ENCODE results near the gene MRPL55.

The MRPL55 gene

GRCh38 chr1:228144193-228144992, 35.3 kb upstream of the MRPL55 start:
- no peaks in the 10 kb centered on the region for H3K9me2 ChIP-seq (ENCODE audit: low read depth, low read length)
- no peak overlapping the region for H3K4me3 ChIP-seq (ENCODE audit: low read depth, low read length, poor library complexity, severe bottlenecking)
- no peak overlapping the region for H3K9ac ChIP-seq (ENCODE audit: low read length)
- no peaks in the 10 kb centered on the region for H3F3A ChIP-seq (ENCODE audit: insufficient read depth, low read length)
- no peak overlapping the region for H3K27ac ChIP-seq (ENCODE audit: low read depth, low read length, poor library complexity, severe bottlenecking)
- no peak overlapping the region for H2AFZ ChIP-seq (ENCODE audit: low read length)
- peaks cover 14% of the 10 kb centered on the region; the same call in 1 of the 2 replicates for H3K36me3 ChIP-seq (ENCODE audit: insufficient read depth, low read length)
- TF ChIP-seq EZH2 (IDR thresholded peaks at IDR 0.05; ENCODE audit: borderline replicate concordance, low read length) (no peak), CTCF (IDR thresholded peaks at IDR 0.05; ENCODE audit: low read length) (no peak)
- H3K4me2 ChIP-seq (ENCODE audit: low read length), result no peak overlapping the region
- no peaks in the 10 kb centered on the region for H3K27me3 ChIP-seq (ENCODE audit: insufficient read depth, low read length)
- no peaks in the 10 kb centered on the region for H3K9me3 ChIP-seq (ENCODE audit: low read length)
- H4K20me1 ChIP-seq (ENCODE audit: insufficient read depth, low read length), result no peaks in the 10 kb centered on the region
- peaks cover 27% of the 10 kb centered on the region; the same call in 1 of the 2 replicates for H3K79me2 ChIP-seq (ENCODE audit: insufficient read depth, low read length)
- H3K4me1 ChIP-seq (ENCODE audit: insufficient read depth, low read length, severe bottlenecking), result peaks cover 42% of the 10 kb centered on the region

GRCh38 chr1:228143480-228144192, 34.5 kb upstream of the MRPL55 start:
- no peak overlapping the region for H3K9ac ChIP-seq (ENCODE audit: low read length)
- no peak for TF ChIP-seq EZH2 (IDR thresholded peaks at IDR 0.05; ENCODE audit: borderline replicate concordance, low read length)
- no peak for TF ChIP-seq CTCF (IDR thresholded peaks at IDR 0.05; ENCODE audit: low read length)
- H3F3A ChIP-seq (ENCODE audit: insufficient read depth, low read length), result no peaks in the 10 kb centered on the region
- no peaks in the 10 kb centered on the region for H3K9me2 ChIP-seq (ENCODE audit: low read depth, low read length)
- no peaks in the 10 kb centered on the region for H3K9me3 ChIP-seq (ENCODE audit: low read length)
- H3K4me2 ChIP-seq (ENCODE audit: low read length), result no peak overlapping the region
- no peaks in the 10 kb centered on the region for H3K27me3 ChIP-seq (ENCODE audit: insufficient read depth, low read length)
- H3K27ac ChIP-seq (ENCODE audit: low read depth, low read length, poor library complexity, severe bottlenecking), result no peak overlapping the region
- H3K4me1 ChIP-seq (ENCODE audit: insufficient read depth, low read length, severe bottlenecking), result peaks cover 41% of the 10 kb centered on the region
- H2AFZ ChIP-seq (ENCODE audit: low read length), result no peak overlapping the region
- no peak overlapping the region for H3K4me3 ChIP-seq (ENCODE audit: low read depth, low read length, poor library complexity, severe bottlenecking)
- peaks cover 14% of the 10 kb centered on the region; the same call in 1 of the 2 replicates for H3K36me3 ChIP-seq (ENCODE audit: insufficient read depth, low read length)
- no peaks in the 10 kb centered on the region for H4K20me1 ChIP-seq (ENCODE audit: insufficient read depth, low read length)
- peaks cover 27% of the 10 kb centered on the region; the same call in 1 of the 2 replicates for H3K79me2 ChIP-seq (ENCODE audit: insufficient read depth, low read length)

- H3K4me1 ChIP-seq (ENCODE audit: insufficient read depth, low read length, severe bottlenecking), result peaks cover 50% of the 10 kb centered on the region
- no peaks in the 10 kb centered on the region for H4K20me1 ChIP-seq (ENCODE audit: insufficient read depth, low read length)
- no peaks in the 10 kb centered on the region for H3K27me3 ChIP-seq (ENCODE audit: insufficient read depth, low read length)
- peak overlapping the region; percentile 27; the same call in 1 of the 2 replicates for H3K9ac ChIP-seq (ENCODE audit: low read length)
- H3K4me3 ChIP-seq (ENCODE audit: low read depth, low read length, poor library complexity, severe bottlenecking), result peak overlapping the region; percentile 80
- H3F3A ChIP-seq (ENCODE audit: insufficient read depth, low read length), result no peaks in the 10 kb centered on the region
- peaks cover 8% of the 10 kb centered on the region; the same call in 1 of the 2 replicates for H3K36me3 ChIP-seq (ENCODE audit: insufficient read depth, low read length)
- peak overlapping the region; percentile 19 for H3K27ac ChIP-seq (ENCODE audit: low read depth, low read length, poor library complexity, severe bottlenecking)
- peaks cover 27% of the 10 kb centered on the region; the same call in 1 of the 2 replicates for H3K79me2 ChIP-seq (ENCODE audit: insufficient read depth, low read length)
- peak overlapping the region; percentile 95; the same call in 1 of the 2 replicates for H3K4me2 ChIP-seq (ENCODE audit: low read length)
- no peaks in the 10 kb centered on the region for H3K9me2 ChIP-seq (ENCODE audit: low read depth, low read length)
- TF ChIP-seq CTCF (IDR thresholded peaks at IDR 0.05; ENCODE audit: low read length), result no peak
- TF ChIP-seq EZH2 (IDR thresholded peaks at IDR 0.05; ENCODE audit: borderline replicate concordance, low read length), result no peak
- H3K9me3 ChIP-seq (ENCODE audit: low read length), result no peaks in the 10 kb centered on the region
- no peak overlapping the region for H2AFZ ChIP-seq (ENCODE audit: low read length)
Observed at GRCh38 chr1:228142701-228143136, 33.6 kb upstream of the MRPL55 start.

All from OCI-LY1 (cell line).